ENCODE results near the gene SALL1. TPM values are rescaled to one million over a fixed set of nuclear protein-coding genes. Genes with fewer than 3 reads are reported as not detected.

The SALL1 gene
- total and polyA plus RNA-seq, 9 of the 15 experiments (the other 6 are each of a cell fraction or from before 2014, with no cell fraction given): not detected

- TF ChIP-seq ESRRB (CRISPR knock-in tag; IDR thresholded peaks at IDR 0.05; ENCODE audit: borderline replicate concordance): no peak
- TF ChIP-seq ZNF274 (IDR thresholded peaks at IDR 0.05; ENCODE audit: borderline replicate concordance, low read depth, low read length): no peak
- TF ChIP-seq PHF8 (IDR thresholded peaks at IDR 0.05; ENCODE audit: borderline replicate concordance, low read length): no peak
- TF ChIP-seq ILF3 (IDR thresholded peaks at IDR 0.05; ENCODE audit: borderline replicate concordance): no peak
- TF ChIP-seq FOXM1 (IDR thresholded peaks at IDR 0.05; ENCODE audit: low read depth): no peak
- no peak for TF ChIP-seq FOXM1 (CRISPR knock-in tag; IDR thresholded peaks at IDR 0.05; ENCODE audit: low read depth)
- TF ChIP-seq PTRF (tag; IDR thresholded peaks at IDR 0.05): no peak
Measured at GRCh38 chr16:51141541-51141940, 9.5 kb downstream of the SALL1 start (continued).

- in situ Hi-C loops (cut with MboI): no loop called here
- TF ChIP-seq NCOR1 (IDR thresholded peaks at IDR 0.05) (no peak), HSF4 (CRISPR knock-in tag; IDR thresholded peaks at IDR 0.05; ENCODE audit: borderline replicate concordance) (no peak), CGGBP1 (CRISPR knock-in tag; IDR thresholded peaks at IDR 0.05) (no peak), ZNF444 (CRISPR knock-in tag; IDR thresholded peaks at IDR 0.05) (no peak), ZNF282 (CRISPR knock-in tag; IDR thresholded peaks at IDR 0.05) (no peak), ELF2 (CRISPR knock-in tag; IDR thresholded peaks at IDR 0.05) (no peak), ZNF212 (CRISPR knock-in tag; IDR thresholded peaks at IDR 0.05) (no peak), BRF1 (IDR thresholded peaks at IDR 0.05; ENCODE audit: borderline replicate concordance, extremely low read depth, insufficient read length) (no peak), DNMT1 (IDR thresholded peaks at IDR 0.05) (no peak), ZNF384 (IDR thresholded peaks at IDR 0.05; ENCODE audit: low read depth, low read length) (no peak), ZEB2 (IDR thresholded peaks at IDR 0.05) (no peak), TFE3 (CRISPR knock-in tag; IDR thresholded peaks at IDR 0.05) (no peak), ELF4 (CRISPR knock-in tag; IDR thresholded peaks at IDR 0.05) (no peak), ZNF740 (CRISPR knock-in tag; IDR thresholded peaks at IDR 0.05) (no peak), ZNF740 (tag; IDR thresholded peaks at IDR 0.05) (no peak), CTBP1 (IDR thresholded peaks at IDR 0.05; ENCODE audit: borderline replicate concordance) (no peak)
Measured at GRCh38 chr16:51141106-51141505, 10.0 kb downstream of the SALL1 start.

More at GRCh38 chr16:51141106-51141505, 10.0 kb downstream of the SALL1 start:
- no peak overlapping the region for H3K9ac ChIP-seq (ENCODE audit: insufficient read depth in 1 of 2, low read depth in 2 of 2, low read length in 2 of 2)
- peaks cover 4 to 34% of the 10 kb centered on the region in 2 experiments; a peak in 4 of 5 replicates for H3K27me3 ChIP-seq (ENCODE audit: control insufficient read depth in 2 of 2, insufficient read depth in 2 of 2, low read length in 2 of 2)
- H3K79me2 ChIP-seq (ENCODE audit: control insufficient read depth, insufficient read depth, low read length): no peaks in the 10 kb centered on the region
- ChIA-PET CTCF (ENCODE audit: low intra/inter-chr PET ratio) (no interaction called here), POLR2A (no interaction called here)
- DNase-seq (ENCODE audit: extremely low read depth in 1 of 4, low spot score in 3 of 4) (no peak), ATAC-seq (no peak), FAIRE-seq (no peak)
- no peaks in the 10 kb centered on the region for H3K9me1 ChIP-seq (ENCODE audit: control insufficient read depth, insufficient read depth, low read length)
- no TSS peak for BruUV-seq (replicated peaks)
- H3K4me3 ChIP-seq: no peak overlapping the region
- no peak overlapping the region for H3K4me2 ChIP-seq (ENCODE audit: insufficient read depth, low read length)
- 1% methylated on average over 9 of the region's 9 CpGs for WGBS (ENCODE audit: insufficient coverage, low coverage, missing lambda C conversion rate)
- no peaks in the 10 kb centered on the region for H3K36me3 ChIP-seq (ENCODE audit: control insufficient read depth, insufficient read depth, low read length)
- no peaks in the 10 kb centered on the region for H3K4me1 ChIP-seq (replicated peaks in 1 of 2; ENCODE audit: control insufficient read depth in 2 of 2, insufficient read depth in 2 of 2, low read length in 2 of 2)
- no peak overlapping the region for H2AFZ ChIP-seq (ENCODE audit: low read depth, low read length)
- H3K27ac ChIP-seq (ENCODE audit: extremely low read depth, low read depth, low read length): no peak overlapping the region
- intact Hi-C loops (cut with micrococcal nuclease): no loop called here
- H3K9me3 ChIP-seq (replicated peaks; ENCODE audit: control insufficient read depth, insufficient read depth, low read depth, low read length): no peaks in the 10 kb centered on the region
- no peaks in the 10 kb centered on the region for H4K20me1 ChIP-seq (replicated peaks; ENCODE audit: control insufficient read depth, insufficient read depth, low read length)

Measured in K562 (cell line).